HL-60 (cell line): ENCODE measurements around the gene CSMD2.

ENCODE experiments used
- DNase-seq, 2 experiments: peaks; one replicate each; pipeline ENCODE4 v3.0.0-alpha.2; 2010 to 2020; ENCODE audit warnings: low read depth in 1 of 2, low spot score in 1 of 2
- H3K27ac ChIP-seq: fragments of 250-450 bp; sonication (Bioruptor Pico); replicated peaks from 2 replicates; pipeline ENCODE4 v1.5.1; 2020; ENCODE audit warnings: mild to moderate bottlenecking, moderate library complexity
- H3K27me3 ChIP-seq: fragments of 250-450 bp; sonication (Bioruptor Pico); 2 replicates; pipeline ENCODE4 v1.5.1; 2021; ENCODE audit warnings: mild to moderate bottlenecking, moderate library complexity; ENCODE audit not compliant: insufficient read depth, poor library complexity, severe bottlenecking
- H3K4me3 ChIP-seq: replicated peaks from 2 replicates; pipeline ENCODE4 v1.5.1; 2011; ENCODE audit warnings: mild to moderate bottlenecking, control low read depth, low read length; ENCODE audit not compliant: insufficient read depth
- GABPA ChIP-seq: IDR thresholded peaks from 2 replicates; pipeline ENCODE4 v1.6.1; 2012; ENCODE audit warnings: low read depth
- POLR2AphosphoS5 ChIP-seq: IDR thresholded peaks from 2 replicates; pipeline ENCODE4 v1.6.1; 2012; ENCODE audit warnings: low read depth
- SPI1 ChIP-seq: IDR thresholded peaks from 2 replicates; pipeline ENCODE4 v1.6.1; 2012; ENCODE audit warnings: low read depth, mild to moderate bottlenecking, borderline replicate concordance
- TF ChIP-seq, protein P1 (sequence below): IDR thresholded peaks from one replicate; pipeline ENCODE4 v1.5.1; 2011; ENCODE audit warnings: low read length, control low read depth, inconsistent platforms; ENCODE audit not compliant: insufficient read depth
- TF ChIP-seq, protein P2 (sequence below): IDR thresholded peaks from 2 replicates; pipeline ENCODE4 v1.6.1; 2012; ENCODE audit warnings: low read depth; ENCODE audit not compliant: insufficient replicate concordance

CSMD2 gene

DNA sequence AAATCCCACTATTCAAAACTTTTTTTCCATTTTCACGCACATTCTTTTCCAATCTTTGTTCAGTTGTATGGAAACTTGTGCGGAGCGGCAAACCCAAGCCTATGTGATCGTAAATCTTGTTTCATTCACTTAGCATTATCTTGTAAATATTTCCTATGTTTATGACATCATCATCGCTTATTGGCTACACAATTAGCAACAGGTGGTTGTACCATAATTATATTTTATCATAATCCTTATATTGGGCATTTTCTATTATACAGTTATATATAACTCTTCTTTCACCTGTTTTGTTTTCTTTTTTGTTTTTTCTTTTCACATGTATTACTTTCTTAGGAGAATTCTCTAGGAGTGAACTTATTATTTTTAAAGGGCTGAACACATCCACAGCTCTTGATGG is 627.1 kb downstream of the CSMD2 start:
- Histone ChIP-seq H3K27me3 (no peaks in the 10 kb centered on the region), H3K27ac (no peak overlapping the region), H3K4me3 (no peak overlapping the region)
- TF ChIP-seq, protein P1, sequence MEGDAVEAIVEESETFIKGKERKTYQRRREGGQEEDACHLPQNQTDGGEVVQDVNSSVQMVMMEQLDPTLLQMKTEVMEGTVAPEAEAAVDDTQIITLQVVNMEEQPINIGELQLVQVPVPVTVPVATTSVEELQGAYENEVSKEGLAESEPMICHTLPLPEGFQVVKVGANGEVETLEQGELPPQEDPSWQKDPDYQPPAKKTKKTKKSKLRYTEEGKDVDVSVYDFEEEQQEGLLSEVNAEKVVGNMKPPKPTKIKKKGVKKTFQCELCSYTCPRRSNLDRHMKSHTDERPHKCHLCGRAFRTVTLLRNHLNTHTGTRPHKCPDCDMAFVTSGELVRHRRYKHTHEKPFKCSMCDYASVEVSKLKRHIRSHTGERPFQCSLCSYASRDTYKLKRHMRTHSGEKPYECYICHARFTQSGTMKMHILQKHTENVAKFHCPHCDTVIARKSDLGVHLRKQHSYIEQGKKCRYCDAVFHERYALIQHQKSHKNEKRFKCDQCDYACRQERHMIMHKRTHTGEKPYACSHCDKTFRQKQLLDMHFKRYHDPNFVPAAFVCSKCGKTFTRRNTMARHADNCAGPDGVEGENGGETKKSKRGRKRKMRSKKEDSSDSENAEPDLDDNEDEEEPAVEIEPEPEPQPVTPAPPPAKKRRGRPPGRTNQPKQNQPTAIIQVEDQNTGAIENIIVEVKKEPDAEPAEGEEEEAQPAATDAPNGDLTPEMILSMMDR, result no peak
- TF ChIP-seq, protein P2, sequence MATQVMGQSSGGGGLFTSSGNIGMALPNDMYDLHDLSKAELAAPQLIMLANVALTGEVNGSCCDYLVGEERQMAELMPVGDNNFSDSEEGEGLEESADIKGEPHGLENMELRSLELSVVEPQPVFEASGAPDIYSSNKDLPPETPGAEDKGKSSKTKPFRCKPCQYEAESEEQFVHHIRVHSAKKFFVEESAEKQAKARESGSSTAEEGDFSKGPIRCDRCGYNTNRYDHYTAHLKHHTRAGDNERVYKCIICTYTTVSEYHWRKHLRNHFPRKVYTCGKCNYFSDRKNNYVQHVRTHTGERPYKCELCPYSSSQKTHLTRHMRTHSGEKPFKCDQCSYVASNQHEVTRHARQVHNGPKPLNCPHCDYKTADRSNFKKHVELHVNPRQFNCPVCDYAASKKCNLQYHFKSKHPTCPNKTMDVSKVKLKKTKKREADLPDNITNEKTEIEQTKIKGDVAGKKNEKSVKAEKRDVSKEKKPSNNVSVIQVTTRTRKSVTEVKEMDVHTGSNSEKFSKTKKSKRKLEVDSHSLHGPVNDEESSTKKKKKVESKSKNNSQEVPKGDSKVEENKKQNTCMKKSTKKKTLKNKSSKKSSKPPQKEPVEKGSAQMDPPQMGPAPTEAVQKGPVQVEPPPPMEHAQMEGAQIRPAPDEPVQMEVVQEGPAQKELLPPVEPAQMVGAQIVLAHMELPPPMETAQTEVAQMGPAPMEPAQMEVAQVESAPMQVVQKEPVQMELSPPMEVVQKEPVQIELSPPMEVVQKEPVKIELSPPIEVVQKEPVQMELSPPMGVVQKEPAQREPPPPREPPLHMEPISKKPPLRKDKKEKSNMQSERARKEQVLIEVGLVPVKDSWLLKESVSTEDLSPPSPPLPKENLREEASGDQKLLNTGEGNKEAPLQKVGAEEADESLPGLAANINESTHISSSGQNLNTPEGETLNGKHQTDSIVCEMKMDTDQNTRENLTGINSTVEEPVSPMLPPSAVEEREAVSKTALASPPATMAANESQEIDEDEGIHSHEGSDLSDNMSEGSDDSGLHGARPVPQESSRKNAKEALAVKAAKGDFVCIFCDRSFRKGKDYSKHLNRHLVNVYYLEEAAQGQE, result no peak
- TF ChIP-seq SPI1 (no peak), GABPA (no peak)
- no peak for DNase-seq

DNA sequence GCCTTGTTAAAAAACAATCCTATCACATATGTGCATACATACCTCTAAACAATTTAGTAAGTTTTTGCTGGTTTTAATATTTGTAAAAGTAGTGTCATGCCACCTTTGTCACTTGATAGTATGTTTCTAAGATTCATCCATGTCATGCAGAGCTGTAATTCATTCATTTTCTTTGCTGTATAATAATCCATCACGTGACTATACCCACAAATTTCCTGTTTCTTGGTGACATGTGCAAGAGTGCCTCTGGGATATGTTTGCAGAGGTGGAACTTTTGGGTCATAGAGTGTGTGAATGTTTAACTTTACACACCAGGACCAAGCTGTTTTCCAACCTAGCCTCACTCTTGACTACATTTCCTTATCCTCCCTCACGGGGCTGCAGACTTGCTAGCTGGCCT is 629.7 kb downstream of the CSMD2 start:
- TF ChIP-seq, protein P1, result no peak
- TF ChIP-seq POLR2AphosphoS5 (no peak), SPI1 (no peak), GABPA (no peak)
- TF ChIP-seq, protein P2, result no peak
- no peak overlapping the region for H3K27ac ChIP-seq
- DNase-seq, result no peak
- no peak overlapping the region for H3K4me3 ChIP-seq
- no peaks in the 10 kb centered on the region for H3K27me3 ChIP-seq

DNA sequence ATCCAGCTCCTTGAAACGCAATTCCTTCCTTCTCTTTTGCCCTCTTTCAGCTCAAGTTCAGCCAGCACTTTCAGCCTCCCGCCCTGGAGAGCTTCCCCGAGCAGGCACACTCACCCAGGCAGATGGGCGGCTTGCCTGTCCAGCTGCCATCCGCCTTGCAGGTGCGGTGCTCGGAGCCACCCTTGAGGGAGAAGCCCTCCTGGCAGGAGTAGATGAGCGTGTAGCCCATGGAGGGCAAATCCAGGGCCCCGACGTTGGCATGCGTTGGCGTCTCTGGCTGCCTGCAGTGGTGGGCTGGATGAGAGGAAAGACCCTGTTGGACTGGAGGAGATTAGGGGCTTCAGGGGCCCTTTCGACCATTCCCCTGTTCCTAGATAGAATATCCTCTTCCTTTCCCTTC is 632.1 kb downstream of the CSMD2 start:
- TF ChIP-seq, protein P1, result no peak
- TF ChIP-seq POLR2AphosphoS5, result no peak
- TF ChIP-seq, protein P2, result no peak
- no peak for TF ChIP-seq SPI1
- no peak for TF ChIP-seq GABPA
- DNase-seq, result no peak
- H3K27me3 ChIP-seq, result no peaks in the 10 kb centered on the region
- no peak overlapping the region for H3K4me3 ChIP-seq
- no peak overlapping the region for H3K27ac ChIP-seq
